HepG2 (cell line): ENCODE data around the gene RPS28. TPM values are rescaled to one million over a fixed set of nuclear protein-coding genes. Genes with fewer than 3 reads are reported as not detected.

Experiments used
- ARNTL ChIP-seq: sonication (generic); formaldehyde crosslinking; IDR thresholded peaks from 2 replicates; pipeline ENCODE4 v1.4.0; 2020; ENCODE audit warnings: mild to moderate bottlenecking, missing genetic modification reagents
- BCL6 ChIP-seq: IDR thresholded peaks from 2 replicates; pipeline ENCODE4 v1.6.1; 2016; ENCODE audit warnings: missing genetic modification reagents, missing compliant biosample characterization
- CBX2 ChIP-seq, 2 experiments: fragments of 200-600 bp in 1 of 2; sonication (generic); formaldehyde crosslinking in 1 of 2; IDR thresholded peaks; 2 replicates each; pipeline versions ENCODE4 v1.7.0 to v1.8.1; 2018 to 2022; ENCODE audit warnings: low read depth in 2 of 2, low read length in 1 of 2, mild to moderate bottlenecking in 1 of 2, missing genetic modification reagents in 1 of 2
- GMEB2 ChIP-seq: IDR thresholded peaks from 2 replicates; pipeline ENCODE4 v1.6.1; 2016; ENCODE audit warnings: missing biosample characterization, missing genetic modification reagents, low read depth
- HIVEP1 ChIP-seq: sonication (generic); formaldehyde crosslinking; IDR thresholded peaks from 2 replicates; pipeline ENCODE4 v1.4.0; 2020; ENCODE audit warnings: mild to moderate bottlenecking, missing genetic modification reagents
- MTERF4 ChIP-seq: sonication (generic); formaldehyde crosslinking; IDR thresholded peaks from 2 replicates; pipeline ENCODE4 v1.8.0; 2023; ENCODE audit warnings: mild to moderate bottlenecking, missing genetic modification reagents
- MYPOP ChIP-seq: sonication (generic); formaldehyde crosslinking; IDR thresholded peaks from 2 replicates; pipeline ENCODE4 v1.8.1; 2023; ENCODE audit warnings: mild to moderate bottlenecking, moderate library complexity, missing genetic modification reagents
- MZF1 ChIP-seq: sonication (generic); formaldehyde crosslinking; IDR thresholded peaks from 2 replicates; pipeline ENCODE4 v1.8.1; 2023; ENCODE audit warnings: mild to moderate bottlenecking, missing genetic modification reagents, borderline replicate concordance
- PITX1 ChIP-seq: sonication (generic); formaldehyde crosslinking; IDR thresholded peaks from 2 replicates; pipeline ENCODE4 v1.5.1; 2020; ENCODE audit warnings: mild to moderate bottlenecking, missing genetic modification reagents
- PRDM15 ChIP-seq: sonication (generic); formaldehyde crosslinking; IDR thresholded peaks from 2 replicates; pipeline ENCODE4 v1.4.0; 2020; ENCODE audit warnings: missing genetic modification reagents
- SMAD1 ChIP-seq: sonication (generic); formaldehyde crosslinking; IDR thresholded peaks from 2 replicates; pipeline ENCODE4 v1.4.0; 2020; ENCODE audit warnings: missing genetic modification reagents, low read depth, mild to moderate bottlenecking, borderline replicate concordance
- ZBTB44 ChIP-seq: sonication (generic); formaldehyde crosslinking; IDR thresholded peaks from 2 replicates; pipeline ENCODE4 v1.4.0; 2020; ENCODE audit warnings: missing genetic modification reagents
- ZBTB7B ChIP-seq: sonication (generic); formaldehyde crosslinking; IDR thresholded peaks from 2 replicates; pipeline ENCODE4 v1.4.0; 2020; ENCODE audit warnings: missing genetic modification reagents
- ZNF362 ChIP-seq: sonication (generic); formaldehyde crosslinking; IDR thresholded peaks from 2 replicates; pipeline ENCODE4 v1.4.0; 2020; ENCODE audit warnings: missing genetic modification reagents, mild to moderate bottlenecking, borderline replicate concordance
- polyA plus RNA-seq, 8 experiments: library from polyadenylated mRNA; depleted of rRNA in 3 of 8; stranded (reverse) in 7 of 8; unstranded in 1 of 8; fragments of >200 nt; fragmentation: Illumina TruSeq in 4 of 8; extraction: Trizol in 4 of 8; gene quantifications; 2 replicates each; pipeline versions ENCODE4 v1.2.1 to v1.2.3, GENCODE V29; 2011 to 2016; ENCODE audit warnings: low read depth in 4 of 8, missing spikeins in 1 of 8, mixed read lengths in 1 of 8; ENCODE audit not compliant: insufficient read depth in 1 of 8
- total RNA-seq, 5 experiments: library from RNA; depleted of rRNA; stranded (reverse); fragments of >200 nt; fragmentation: Illumina TruSeq; extraction: Trizol; gene quantifications; 2 replicates each; pipeline ENCODE4 v1.2.3, GENCODE V29; 2016; ENCODE audit warnings: low read depth in 1 of 5

The RPS28 gene
- total and polyA plus RNA-seq, 2 of the 13 experiments (the other 11 are each of a cell fraction or from before 2014, with no cell fraction given): 281 to 545 TPM

GRCh38 chr19:8340341-8341096 lies 19.2 kb downstream of the RPS28 start (continued):
- no peak for TF ChIP-seq PRDM15 (CRISPR knock-in tag)
- TF ChIP-seq BCL6 (CRISPR knock-in tag): peak; percentile 60; the same call in 1 of the 2 replicates
- no peak for TF ChIP-seq CBX2 (IDR thresholded peaks at IDR 0.05; ENCODE audit: low read depth, low read length)
- no peak for TF ChIP-seq CBX2 (CRISPR knock-in tag; IDR thresholded peaks at IDR 0.05; ENCODE audit: low read depth)
- TF ChIP-seq ARNTL (CRISPR knock-in tag): no peak
- no peak for TF ChIP-seq HIVEP1
- TF ChIP-seq ZBTB7B: peak; percentile 65; the same call in 1 of the 2 replicates
- no peak for TF ChIP-seq SMAD1
- no peak for TF ChIP-seq MYPOP (CRISPR knock-in tag)
- TF ChIP-seq GMEB2 (CRISPR knock-in tag): no peak
- no peak for TF ChIP-seq PITX1 (CRISPR knock-in tag)
- no peak for TF ChIP-seq ZBTB44 (CRISPR knock-in tag)
- 0 out of 2 replicates have a peak, but pooled peaks have one; percentile 18 for TF ChIP-seq ZNF362 (CRISPR knock-in tag)
- no peak for TF ChIP-seq MZF1
- no peak for TF ChIP-seq MTERF4 (CRISPR knock-in tag)
